Activated T-cell treated with anti-CD3 and anti-CD28 coated beads, Interleukin-2, amount 50 U/mL, for 72 hours (primary cell): ENCODE data around the gene SOCS7. TPM values are rescaled to one million over a fixed set of nuclear protein-coding genes. Genes with fewer than 3 reads are reported as not detected.

ENCODE experiments used
- ATAC-seq, 2 donors: fragments of 150-1000 bp; cut with Tn5 transposase; replicated peaks in 1 of 2; 2 replicates each; pipeline ENCODE4 v1.10.0; 2021; ENCODE audit warnings: moderate library complexity in 2 of 2, mild to moderate bottlenecking in 1 of 2
- DNase-seq, 2 donors: peaks; one replicate each; pipeline ENCODE4 v3.0.0; 2021 to 2022; ENCODE audit warnings: mixed read lengths in 1 of 2
- H3K27ac Mint-ChIP-seq: one replicate; pipeline ENCODE4 v1.8.0; 2022; ENCODE audit warnings: mild to moderate bottlenecking, moderate library complexity, mixed read lengths
- H3K27me3 Mint-ChIP-seq: one replicate; pipeline ENCODE4 v1.8.0; 2022; ENCODE audit warnings: low read depth, mixed read lengths
- H3K36me3 Mint-ChIP-seq, 2 donors: one replicate each; pipeline ENCODE4 v1.8.0; 2022; ENCODE audit warnings: mixed read lengths in 2 of 2, mild to moderate bottlenecking in 1 of 2; ENCODE audit not compliant: insufficient read depth in 2 of 2
- H3K4me1 Mint-ChIP-seq: one replicate; pipeline ENCODE4 v1.8.0; 2022; ENCODE audit warnings: low read depth, mixed read lengths
- H3K4me3 Mint-ChIP-seq, 2 donors: one replicate each; pipeline ENCODE4 v1.8.0; 2022; ENCODE audit warnings: mild to moderate bottlenecking in 2 of 2, mixed read lengths in 2 of 2, moderate library complexity in 2 of 2
- H3K9me3 Mint-ChIP-seq, 2 donors: one replicate each; pipeline ENCODE4 v1.8.0; 2022; ENCODE audit warnings: mixed read lengths in 2 of 2
- total RNA-seq, 2 donors: library from RNA; stranded (reverse); gene quantifications; one replicate each; pipeline ENCODE4 v1.2.3, GENCODE V29; 2022

The SOCS7 gene
- total RNA-seq, 2 donors from 2014 or later = 35.7 to 44.7 TPM

DNA sequence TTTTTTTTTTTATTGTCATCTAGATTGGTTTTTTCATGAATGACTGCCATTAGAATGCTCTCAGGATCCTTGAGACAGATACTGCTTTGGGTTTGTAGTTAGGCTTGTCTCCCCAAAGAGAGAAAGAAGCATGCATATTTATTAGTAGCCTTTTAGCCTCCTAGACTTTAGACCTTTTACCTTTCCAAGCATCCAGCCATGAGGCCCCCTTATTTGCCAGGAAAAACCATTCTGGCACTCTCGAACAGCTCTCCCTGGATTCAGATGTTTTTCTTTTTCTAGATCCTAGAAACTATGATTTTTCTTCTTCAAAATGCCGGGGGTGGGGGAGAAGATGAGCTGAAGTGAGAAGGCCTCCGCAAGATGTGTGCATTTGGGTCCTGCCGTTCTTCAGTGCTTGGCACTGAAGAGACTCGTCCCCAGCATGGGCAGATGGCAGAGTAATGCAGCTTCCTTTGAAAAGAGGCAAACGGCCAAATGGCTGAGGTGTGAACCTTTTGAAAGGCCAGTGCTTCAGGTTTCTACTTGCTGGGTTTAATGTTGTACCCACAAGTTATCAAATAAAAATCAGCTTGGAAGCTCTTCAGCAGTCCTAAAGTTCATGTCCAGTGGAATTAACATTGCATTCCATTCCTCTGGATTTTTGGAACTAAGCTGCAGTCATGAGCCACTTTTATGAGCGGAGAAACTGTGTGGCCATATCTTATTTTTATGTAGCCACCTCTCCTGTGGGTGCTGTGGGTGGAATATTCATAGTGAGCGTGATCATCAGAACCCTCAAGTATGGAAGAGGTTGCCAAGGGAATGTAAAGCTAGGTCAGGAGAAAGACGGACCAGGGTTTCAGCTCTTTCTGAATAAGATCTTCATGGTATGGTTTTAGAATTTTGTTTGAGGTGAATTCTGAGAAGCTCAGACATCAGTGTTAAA lies 7.2 kb downstream of the SOCS7 start:
- Mint-ChIP-seq H3K36me3 (no peaks in the 10 kb centered on the region), H3K27ac (no peak overlapping the region), H3K4me1 (peaks cover 37% of the 10 kb centered on the region), H3K9me3 (no peaks in the 10 kb centered on the region), H3K27me3 (no peaks in the 10 kb centered on the region), H3K4me3 (no peak overlapping the region)
- no peak for DNase-seq
- no peak for ATAC-seq

DNA sequence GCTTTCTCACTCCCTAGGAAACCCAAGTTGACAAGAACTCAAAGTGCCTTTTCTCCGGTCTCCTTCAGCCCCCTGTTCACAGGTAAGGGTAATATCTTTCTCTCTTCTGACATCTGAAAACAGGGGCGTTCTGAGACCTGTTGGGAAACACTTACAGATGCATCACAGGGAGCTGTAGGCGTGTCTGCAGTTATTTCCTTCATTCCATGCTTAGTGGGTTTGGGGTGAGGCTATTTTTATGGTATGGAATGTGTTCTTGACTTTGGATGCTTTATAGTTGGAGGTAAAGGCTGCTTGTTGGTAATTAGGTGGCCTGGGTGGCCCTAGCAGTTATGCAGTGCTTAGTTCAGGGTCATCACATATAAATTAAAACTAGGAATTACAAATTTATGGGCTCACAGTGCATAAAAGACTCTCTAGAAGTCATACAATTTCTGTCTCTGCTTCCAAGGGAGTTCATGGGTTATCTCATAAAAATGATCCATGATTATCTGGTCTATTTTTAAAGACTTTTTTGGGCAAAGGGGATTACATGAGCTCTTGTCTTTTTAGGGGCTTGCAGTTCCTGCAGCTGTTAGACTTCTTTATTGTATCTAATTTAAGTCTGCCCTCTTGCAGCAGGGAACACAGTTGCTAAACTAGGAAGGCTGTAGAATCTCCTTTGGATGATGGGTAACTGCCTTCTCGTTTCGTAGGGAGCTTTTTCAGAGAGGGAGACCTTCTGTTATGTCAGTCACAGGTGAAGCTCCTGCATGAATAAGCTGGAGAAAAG lies 10.2 kb downstream of the SOCS7 start:
- ATAC-seq (no peak), DNase-seq (no peak)
- H3K4me1 Mint-ChIP-seq = peaks cover 9% of the 10 kb centered on the region
- no peaks in the 10 kb centered on the region for H3K27me3 Mint-ChIP-seq
- H3K27ac Mint-ChIP-seq = no peak overlapping the region
- H3K36me3 Mint-ChIP-seq = no peaks in the 10 kb centered on the region
- H3K4me3 Mint-ChIP-seq = no peak overlapping the region
- no peaks in the 10 kb centered on the region for H3K9me3 Mint-ChIP-seq

DNA sequence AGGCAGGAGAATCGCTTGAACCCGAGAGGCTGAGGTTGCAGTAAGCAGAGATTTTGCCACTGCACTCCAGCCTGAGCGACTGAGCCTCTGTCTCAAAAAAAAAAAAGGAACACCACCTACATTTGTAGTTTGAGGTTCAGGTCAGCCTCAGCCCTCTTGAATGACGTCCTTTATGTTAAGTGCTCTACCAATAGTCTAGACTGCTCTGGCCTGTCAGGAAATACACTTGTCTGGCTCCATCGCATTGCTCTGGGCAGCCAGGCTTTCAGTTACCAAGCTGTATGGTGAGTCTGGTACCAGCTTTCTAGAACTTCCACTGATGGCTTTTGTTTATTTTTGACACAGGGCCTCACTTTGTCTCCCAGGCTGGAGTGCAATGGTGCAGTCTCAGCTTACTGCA lies 11.4 kb downstream of the SOCS7 start:
- H3K27ac Mint-ChIP-seq = no peak overlapping the region

DNA sequence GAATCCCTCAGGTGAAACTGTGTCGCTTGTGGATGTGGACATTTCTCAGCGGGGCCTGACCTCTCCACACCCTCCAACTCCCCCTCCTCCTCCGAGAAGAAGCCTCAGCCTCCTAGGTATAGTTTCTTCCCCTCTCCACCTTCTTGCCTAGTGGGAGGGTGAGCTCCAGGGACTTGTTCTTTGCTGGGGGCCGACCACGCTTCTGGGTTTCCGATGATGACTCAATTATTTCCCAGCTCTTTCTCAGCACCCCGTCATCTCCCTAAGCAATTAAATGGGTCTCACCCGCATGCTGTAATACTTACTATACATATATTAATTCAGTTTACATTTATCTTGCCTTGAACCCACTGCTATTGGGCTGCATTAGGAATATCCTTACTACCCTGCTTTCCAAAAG lies 13.1 kb downstream of the SOCS7 start:
- ATAC-seq = no peak
- Mint-ChIP-seq H3K4me3 (no peak overlapping the region), H3K36me3 (peaks cover 0 to 5% of the 10 kb centered on the region in 2 donors), H3K27me3 (no peaks in the 10 kb centered on the region), H3K27ac (no peak overlapping the region), H3K4me1 (no peaks in the 10 kb centered on the region), H3K9me3 (no peaks in the 10 kb centered on the region)
- DNase-seq = no peak

More for the DNA sequence above, 11.4 kb downstream of the SOCS7 start:
- no peak overlapping the region for H3K4me3 Mint-ChIP-seq
- ATAC-seq = no peak
- H3K9me3 Mint-ChIP-seq = no peaks in the 10 kb centered on the region
- no peak for DNase-seq
- no peaks in the 10 kb centered on the region for H3K27me3 Mint-ChIP-seq
- no peaks in the 10 kb centered on the region for H3K4me1 Mint-ChIP-seq
- no peaks in the 10 kb centered on the region for H3K36me3 Mint-ChIP-seq

DNA sequence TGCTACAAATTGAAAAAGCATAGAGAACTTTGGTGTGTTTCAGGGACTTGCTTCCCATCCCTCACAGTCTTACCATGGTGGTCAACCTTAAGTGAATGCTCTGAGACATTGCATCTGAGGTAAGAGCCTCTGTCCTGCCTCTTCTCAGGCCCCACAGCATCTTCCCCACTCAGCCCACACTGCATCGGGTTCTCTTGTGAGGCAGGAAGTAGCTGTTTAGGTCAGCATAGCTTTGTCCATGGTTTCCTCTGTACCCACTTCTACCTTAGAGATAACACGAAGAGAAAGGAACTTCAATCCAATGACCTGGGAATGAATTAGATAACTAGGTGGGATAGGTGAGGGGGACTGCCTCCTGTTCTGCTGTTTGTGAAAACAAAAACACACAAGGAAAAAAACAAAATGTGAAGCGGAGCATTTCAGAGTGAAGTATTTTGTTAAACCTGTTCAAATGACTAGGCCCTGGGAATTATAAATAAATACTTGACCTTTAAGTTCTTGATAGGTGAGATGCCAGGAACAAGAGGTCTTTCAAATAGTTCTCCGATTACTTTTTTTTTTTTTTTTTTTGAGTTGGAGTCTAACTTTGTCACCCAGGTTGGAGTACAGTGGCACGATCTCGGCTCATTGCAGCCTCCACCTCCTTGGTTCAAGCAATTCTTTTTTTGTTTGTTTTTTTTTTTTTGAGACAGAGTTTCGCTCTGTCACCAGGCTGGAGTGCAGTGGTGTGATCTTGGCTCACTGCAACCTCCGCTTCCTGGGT lies 17.7 kb downstream of the SOCS7 start:
- no peak overlapping the region for H3K4me3 Mint-ChIP-seq
- H3K27ac Mint-ChIP-seq = no peak overlapping the region
- H3K9me3 Mint-ChIP-seq = no peaks in the 10 kb centered on the region
- ATAC-seq (no peak), DNase-seq (no peak)
- no peaks in the 10 kb centered on the region for H3K4me1 Mint-ChIP-seq
- peaks cover 3 to 20% of the 10 kb centered on the region in 2 donors for H3K36me3 Mint-ChIP-seq
- no peaks in the 10 kb centered on the region for H3K27me3 Mint-ChIP-seq

DNA sequence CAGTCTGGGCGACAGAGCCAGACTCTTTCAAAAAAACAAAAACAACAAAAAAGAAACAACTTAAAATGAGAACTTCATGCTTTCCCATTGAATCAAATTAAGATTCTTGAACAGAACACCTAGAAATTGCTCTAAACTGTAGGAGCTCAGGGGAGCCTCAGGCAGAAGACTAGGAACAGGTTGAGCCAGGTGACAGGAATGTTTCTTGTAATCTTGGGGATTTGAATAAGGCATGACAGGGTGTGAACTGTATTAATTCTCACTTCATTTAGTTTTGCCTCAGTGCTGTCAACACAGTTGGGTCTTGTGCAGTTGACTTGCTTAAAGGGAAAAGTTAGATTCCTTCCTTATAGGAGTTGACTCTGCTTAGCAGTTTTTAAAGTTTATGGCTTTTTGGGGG lies 27.8 kb downstream of the SOCS7 start:
- H3K27me3 Mint-ChIP-seq = no peaks in the 10 kb centered on the region
- ATAC-seq = no peak
- H3K9me3 Mint-ChIP-seq = no peaks in the 10 kb centered on the region
- no peak overlapping the region for H3K4me3 Mint-ChIP-seq
- no peaks in the 10 kb centered on the region for H3K4me1 Mint-ChIP-seq
- no peak overlapping the region for H3K27ac Mint-ChIP-seq
- DNase-seq = no peak
- no peaks in the 10 kb centered on the region for H3K36me3 Mint-ChIP-seq

DNA sequence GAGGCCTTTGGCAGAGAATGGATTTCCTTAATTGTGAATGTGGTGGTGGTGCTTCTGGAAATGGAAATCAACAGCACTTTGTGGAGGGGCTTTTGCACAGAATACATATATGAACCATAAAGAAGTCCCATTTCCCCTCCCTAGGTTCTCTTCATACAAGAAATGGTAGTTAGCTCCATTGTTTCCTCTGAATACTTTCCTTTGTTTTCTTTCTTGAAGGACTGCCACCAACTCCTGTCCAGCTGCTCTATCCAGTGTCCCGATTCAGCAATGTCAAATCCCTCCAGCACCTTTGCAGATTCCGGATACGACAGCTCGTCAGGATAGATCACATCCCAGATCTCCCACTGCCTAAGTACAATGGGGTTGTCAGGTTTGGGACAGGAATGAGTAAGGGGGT lies 43.4 kb downstream of the SOCS7 start:
- Mint-ChIP-seq H3K36me3 (peaks cover 1 to 2% of the 10 kb centered on the region in 2 donors), H3K4me3 (no peak overlapping the region), H3K27me3 (no peaks in the 10 kb centered on the region), H3K4me1 (no peaks in the 10 kb centered on the region), H3K27ac (no peak overlapping the region), H3K9me3 (no peaks in the 10 kb centered on the region)
- ATAC-seq = no peak
- DNase-seq = no peak

DNA sequence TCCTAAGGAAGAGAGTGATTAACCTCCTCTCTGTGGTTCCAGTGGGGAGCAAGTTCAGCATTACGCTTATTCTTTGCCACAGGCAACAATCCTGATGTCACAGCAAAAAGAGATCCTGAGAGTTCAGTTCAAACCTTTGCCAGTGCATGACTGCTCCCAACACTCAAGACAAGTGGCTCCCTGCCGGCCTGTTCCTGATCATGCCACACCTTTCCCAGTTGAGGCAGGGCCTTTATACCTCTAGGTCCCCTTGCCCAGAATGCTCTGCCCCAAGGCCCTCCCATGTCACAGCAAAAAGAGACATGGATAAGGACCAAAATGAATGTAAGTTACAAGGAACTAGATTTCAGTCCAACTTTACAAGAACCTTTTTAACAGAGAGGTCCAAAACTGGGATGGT lies 45.6 kb downstream of the SOCS7 start:
- H3K27me3 Mint-ChIP-seq = no peaks in the 10 kb centered on the region
- DNase-seq (no peak), ATAC-seq (no peak)
- H3K36me3 Mint-ChIP-seq = peaks cover 1 to 2% of the 10 kb centered on the region in 2 donors
- H3K4me1 Mint-ChIP-seq = no peaks in the 10 kb centered on the region
- no peaks in the 10 kb centered on the region for H3K9me3 Mint-ChIP-seq
- H3K4me3 Mint-ChIP-seq = no peak overlapping the region
- H3K27ac Mint-ChIP-seq = no peak overlapping the region

DNA sequence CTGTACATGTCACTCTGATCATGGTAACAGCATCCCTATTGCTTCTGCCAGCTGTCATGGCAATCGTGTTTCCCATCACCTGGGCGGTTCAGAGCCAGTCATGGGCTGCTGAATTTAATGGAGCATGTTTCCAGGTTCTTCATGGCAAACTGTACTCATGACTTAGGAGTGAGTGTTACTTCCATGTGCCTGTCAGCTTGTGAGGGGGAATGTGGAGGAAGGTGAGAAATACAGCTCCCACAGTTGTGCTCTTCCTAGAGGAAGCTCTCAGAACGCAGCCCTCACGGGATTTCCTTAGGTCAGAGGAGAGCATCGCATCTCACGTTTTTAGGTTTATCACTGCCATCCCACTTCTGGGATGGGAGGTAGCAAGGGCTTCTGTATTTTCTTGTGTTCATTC lies 48.6 kb downstream of the SOCS7 start:
- no peaks in the 10 kb centered on the region for H3K9me3 Mint-ChIP-seq
- H3K27ac Mint-ChIP-seq = no peak overlapping the region
- no peak overlapping the region for H3K4me3 Mint-ChIP-seq
- ATAC-seq = no peak
- peaks cover 1 to 2% of the 10 kb centered on the region in 2 donors for H3K36me3 Mint-ChIP-seq
- no peaks in the 10 kb centered on the region for H3K4me1 Mint-ChIP-seq
- DNase-seq = no peak
- no peaks in the 10 kb centered on the region for H3K27me3 Mint-ChIP-seq

DNA sequence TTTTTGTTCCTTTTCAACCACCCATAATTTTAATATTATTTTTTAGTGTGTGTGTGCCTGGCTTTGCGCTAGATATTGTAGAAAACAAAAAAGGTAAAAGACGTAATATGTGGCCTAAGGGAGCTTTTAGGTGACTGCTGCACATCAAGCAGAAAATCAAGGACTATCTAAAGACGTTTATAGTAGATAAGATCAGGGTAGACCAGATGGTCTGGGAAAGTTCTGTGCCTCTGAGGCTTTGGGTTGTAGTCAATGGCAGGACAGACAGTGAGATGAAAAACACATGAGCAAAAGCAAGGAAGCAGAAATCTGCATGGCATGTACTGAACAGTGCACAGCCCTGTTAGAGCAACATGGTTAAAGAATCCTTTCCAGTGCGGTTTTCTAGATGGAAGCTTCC lies 49.8 kb downstream of the SOCS7 start:
- Mint-ChIP-seq H3K9me3 (no peaks in the 10 kb centered on the region), H3K27ac (no peak overlapping the region), H3K36me3 (peaks cover 0 to 1% of the 10 kb centered on the region in 2 donors), H3K4me3 (no peak overlapping the region), H3K4me1 (no peaks in the 10 kb centered on the region), H3K27me3 (no peaks in the 10 kb centered on the region)
- no peak for ATAC-seq
- DNase-seq = no peak

DNA sequence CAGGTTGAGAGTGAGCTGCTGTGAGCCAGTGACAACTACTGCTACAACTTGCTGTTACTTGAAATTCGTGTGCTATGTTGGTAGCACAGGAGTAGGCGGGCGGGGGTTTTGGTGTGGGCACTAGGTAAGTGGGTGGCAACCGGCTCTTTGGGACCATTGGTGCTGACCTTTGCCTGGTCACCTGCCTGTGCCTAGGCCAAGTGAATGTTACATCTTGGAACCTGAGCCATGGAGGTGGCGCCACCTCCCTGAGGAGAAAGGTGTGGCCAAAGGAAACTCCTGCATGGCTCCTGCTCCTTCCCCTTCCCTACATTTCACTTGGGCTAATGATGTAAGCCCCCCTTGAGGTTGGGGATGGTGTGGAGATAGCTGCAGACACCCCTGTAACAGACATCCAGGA lies 51.3 kb downstream of the SOCS7 start:
- H3K4me3 Mint-ChIP-seq = no peak overlapping the region
- no peaks in the 10 kb centered on the region for H3K4me1 Mint-ChIP-seq
- no peak for DNase-seq
- H3K9me3 Mint-ChIP-seq = no peaks in the 10 kb centered on the region
- no peaks in the 10 kb centered on the region for H3K27me3 Mint-ChIP-seq
- no peak overlapping the region for H3K27ac Mint-ChIP-seq
- no peaks in the 10 kb centered on the region for H3K36me3 Mint-ChIP-seq
- no peak for ATAC-seq

DNA sequence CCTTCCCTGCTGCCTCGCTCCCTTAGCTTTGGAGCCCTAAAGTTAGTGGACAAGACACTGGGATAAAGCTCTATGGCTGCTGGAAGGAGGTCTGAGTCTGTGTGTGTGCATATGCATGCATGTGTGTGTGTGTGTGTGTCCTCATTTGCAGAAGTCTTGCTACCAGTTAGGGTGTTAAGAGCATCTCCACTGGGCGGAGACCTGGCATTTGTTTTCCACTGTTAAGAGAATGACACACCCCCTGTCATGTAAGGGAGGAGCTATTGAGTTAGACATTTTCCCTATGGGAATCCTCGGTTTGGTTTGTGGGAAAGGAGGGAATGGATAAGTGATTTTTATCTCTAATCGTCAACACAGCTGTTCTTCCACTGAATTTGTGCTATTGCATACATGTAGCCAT lies 51.8 kb downstream of the SOCS7 start:
- no peaks in the 10 kb centered on the region for H3K36me3 Mint-ChIP-seq
- ATAC-seq (no peak), DNase-seq (no peak)
- H3K27me3 Mint-ChIP-seq = no peaks in the 10 kb centered on the region
- no peak overlapping the region for H3K27ac Mint-ChIP-seq
- no peaks in the 10 kb centered on the region for H3K9me3 Mint-ChIP-seq
- H3K4me3 Mint-ChIP-seq = no peak overlapping the region
- H3K4me1 Mint-ChIP-seq = no peaks in the 10 kb centered on the region
